ENCODE results near the gene ENTPD8. TPM values are rescaled to one million over a fixed set of nuclear protein-coding genes. Genes with fewer than 3 reads are reported as not detected.
A peak's percentile ranks its signal among the peaks of the same experiment; 100 is the strongest.

Gene ENTPD8
- total RNA-seq, 2 donors from 2014 or later = 0.33 to 0.75 TPM

GRCh38 chr9:137391411-137391754, 49.8 kb downstream of the ENTPD8 start:
- TF ChIP-seq, protein P1, sequence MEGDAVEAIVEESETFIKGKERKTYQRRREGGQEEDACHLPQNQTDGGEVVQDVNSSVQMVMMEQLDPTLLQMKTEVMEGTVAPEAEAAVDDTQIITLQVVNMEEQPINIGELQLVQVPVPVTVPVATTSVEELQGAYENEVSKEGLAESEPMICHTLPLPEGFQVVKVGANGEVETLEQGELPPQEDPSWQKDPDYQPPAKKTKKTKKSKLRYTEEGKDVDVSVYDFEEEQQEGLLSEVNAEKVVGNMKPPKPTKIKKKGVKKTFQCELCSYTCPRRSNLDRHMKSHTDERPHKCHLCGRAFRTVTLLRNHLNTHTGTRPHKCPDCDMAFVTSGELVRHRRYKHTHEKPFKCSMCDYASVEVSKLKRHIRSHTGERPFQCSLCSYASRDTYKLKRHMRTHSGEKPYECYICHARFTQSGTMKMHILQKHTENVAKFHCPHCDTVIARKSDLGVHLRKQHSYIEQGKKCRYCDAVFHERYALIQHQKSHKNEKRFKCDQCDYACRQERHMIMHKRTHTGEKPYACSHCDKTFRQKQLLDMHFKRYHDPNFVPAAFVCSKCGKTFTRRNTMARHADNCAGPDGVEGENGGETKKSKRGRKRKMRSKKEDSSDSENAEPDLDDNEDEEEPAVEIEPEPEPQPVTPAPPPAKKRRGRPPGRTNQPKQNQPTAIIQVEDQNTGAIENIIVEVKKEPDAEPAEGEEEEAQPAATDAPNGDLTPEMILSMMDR (conservative IDR thresholded peaks at IDR 0.05) = no peak
- no peaks in the 10 kb centered on the region for H3K27me3 ChIP-seq (ENCODE audit: control insufficient read depth, insufficient read depth, low read length, poor library complexity, severe bottlenecking)
- no peak overlapping the region for H3K9ac ChIP-seq (ENCODE audit: extremely low read depth, low read length, poor library complexity, severe bottlenecking)
- H3K27ac ChIP-seq (ENCODE audit: low read depth, low read length) = peak overlapping the region; percentile 2
- no peaks in the 10 kb centered on the region for H3K4me1 ChIP-seq (ENCODE audit: control insufficient read depth, insufficient read depth, low read length)
- H3K4me3 Mint-ChIP-seq = no peak overlapping the region
- WGBS, 2 experiments (ENCODE audit: insufficient coverage in 1 of 2, insufficient read length in 1 of 2) = 88 to 89% methylated on average over 6 to 22 of the region's 22 CpGs
- H3K27me3 Mint-ChIP-seq (ENCODE audit: insufficient read depth) = no peaks in the 10 kb centered on the region
- H3K9me3 ChIP-seq (ENCODE audit: control insufficient read depth, low read length) = no peaks in the 10 kb centered on the region
- H3K4me3 ChIP-seq (ENCODE audit: low read length) = no peak overlapping the region
- H3K4me1 Mint-ChIP-seq = no peaks in the 10 kb centered on the region
- no peak overlapping the region for H3K27ac Mint-ChIP-seq
- H3K9me3 Mint-ChIP-seq = no peaks in the 10 kb centered on the region
- H3K36me3 Mint-ChIP-seq (ENCODE audit: low read depth) = peaks cover 6% of the 10 kb centered on the region
- H3K36me3 ChIP-seq (ENCODE audit: control insufficient read depth, insufficient read depth, low read length) = no peaks in the 10 kb centered on the region
- DNase-seq = no peak

- Mint-ChIP-seq H3K4me3 (no peak overlapping the region), H3K27me3 (ENCODE audit: insufficient read depth) (no peaks in the 10 kb centered on the region), H3K4me1 (no peaks in the 10 kb centered on the region), H3K9me3 (no peaks in the 10 kb centered on the region), H3K27ac (no peak overlapping the region), H3K36me3 (ENCODE audit: low read depth) (peaks cover 6% of the 10 kb centered on the region)
- DNase-seq = no peak
- Histone ChIP-seq H3K4me3 (ENCODE audit: low read length) (no peak overlapping the region), H3K9ac (ENCODE audit: extremely low read depth, low read length, poor library complexity, severe bottlenecking) (no peak overlapping the region), H3K36me3 (ENCODE audit: control insufficient read depth, insufficient read depth, low read length) (no peaks in the 10 kb centered on the region), H3K27me3 (ENCODE audit: control insufficient read depth, insufficient read depth, low read length, poor library complexity, severe bottlenecking) (no peaks in the 10 kb centered on the region), H3K4me1 (ENCODE audit: control insufficient read depth, insufficient read depth, low read length) (no peaks in the 10 kb centered on the region), H3K27ac (ENCODE audit: low read depth, low read length) (peak overlapping the region; percentile 2), H3K9me3 (ENCODE audit: control insufficient read depth, low read length) (no peaks in the 10 kb centered on the region)
- 94 to 96% methylated on average over 38 to 42 of the region's 42 CpGs for WGBS, 2 experiments (ENCODE audit: insufficient coverage in 1 of 2, insufficient read length in 1 of 2)
- TF ChIP-seq, protein P1 (conservative IDR thresholded peaks at IDR 0.05) = no peak
Observed at GRCh38 chr9:137390553-137391410, 50.4 kb downstream of the ENTPD8 start.

- Mint-ChIP-seq H3K4me3 (no peak overlapping the region), H3K4me1 (no peaks in the 10 kb centered on the region), H3K27ac (no peak overlapping the region), H3K27me3 (ENCODE audit: insufficient read depth) (no peaks in the 10 kb centered on the region), H3K36me3 (ENCODE audit: low read depth) (peaks cover 6% of the 10 kb centered on the region), H3K9me3 (no peaks in the 10 kb centered on the region)
- H3K27me3 ChIP-seq (ENCODE audit: control insufficient read depth, insufficient read depth, low read length, poor library complexity, severe bottlenecking) = no peaks in the 10 kb centered on the region
- DNase-seq = no peak
- H3K36me3 ChIP-seq (ENCODE audit: control insufficient read depth, insufficient read depth, low read length) = no peaks in the 10 kb centered on the region
- H3K9me3 ChIP-seq (ENCODE audit: control insufficient read depth, low read length) = no peaks in the 10 kb centered on the region
- no peak overlapping the region for H3K4me3 ChIP-seq (ENCODE audit: low read length)
- WGBS, 2 experiments (ENCODE audit: insufficient coverage in 1 of 2, insufficient read length in 1 of 2) = 94 to 95% methylated on average over 11 to 13 of the region's 13 CpGs
- H3K4me1 ChIP-seq (ENCODE audit: control insufficient read depth, insufficient read depth, low read length) = no peaks in the 10 kb centered on the region
- H3K27ac ChIP-seq (ENCODE audit: low read depth, low read length) = no peak overlapping the region
- no peak overlapping the region for H3K9ac ChIP-seq (ENCODE audit: extremely low read depth, low read length, poor library complexity, severe bottlenecking)
- TF ChIP-seq, protein P1 (conservative IDR thresholded peaks at IDR 0.05) = no peak
Observed at GRCh38 chr9:137389428-137389746, 51.8 kb downstream of the ENTPD8 start.
